Fibroblast of skin of left quadriceps (primary cell): ENCODE data around the gene TRIM40.
A peak's percentile ranks its signal among the peaks of the same experiment; 100 is the strongest.
"Not testable (repeated sequence)": the region's sequence is repeated elsewhere in the genome, so short reads cannot be mapped to it uniquely, and the experiment has no call there.

Source experiments
- DNase-seq, 2 experiments: peaks; one replicate each; pipeline ENCODE4 v3.0.0-alpha.2; 2013; ENCODE audit warnings: low read depth in 2 of 2

The TRIM40 gene

GRCh38 chr6:30163918-30164654 lies 28.1 kb downstream of the TRIM40 start:
- DNase-seq: no peak

- no peak for DNase-seq
Measured at GRCh38 chr6:30164714-30165113, 28.8 kb downstream of the TRIM40 start.

GRCh38 chr6:30165238-30165637 lies 29.3 kb downstream of the TRIM40 start:
- not testable (repeated sequence) for DNase-seq

- no peak for DNase-seq
Measured at GRCh38 chr6:30167101-30167500, 31.2 kb downstream of the TRIM40 start.

GRCh38 chr6:30168741-30169140 lies 32.8 kb downstream of the TRIM40 start:
- DNase-seq: no peak

- DNase-seq: peak; percentile 18 to 22
Measured at GRCh38 chr6:30169658-30170614, 34.0 kb downstream of the TRIM40 start.

- no peak for DNase-seq
Measured at GRCh38 chr6:30171677-30172471, 35.9 kb downstream of the TRIM40 start.

- no peak for DNase-seq
Measured at GRCh38 chr6:30172681-30173080, 36.7 kb downstream of the TRIM40 start.

- DNase-seq: no peak
Measured at GRCh38 chr6:30175765-30176164, 39.8 kb downstream of the TRIM40 start.

GRCh38 chr6:30178837-30179236 lies 42.9 kb downstream of the TRIM40 start:
- no peak for DNase-seq

GRCh38 chr6:30180145-30180544 lies 44.2 kb downstream of the TRIM40 start:
- no peak for DNase-seq

GRCh38 chr6:30184417-30185031 lies 48.6 kb downstream of the TRIM40 start:
- DNase-seq: no peak

- DNase-seq: no peak
Measured at GRCh38 chr6:30185846-30186484, 50.0 kb downstream of the TRIM40 start.

- DNase-seq: no peak
Measured at GRCh38 chr6:30188541-30188940, 52.6 kb downstream of the TRIM40 start.

- no peak for DNase-seq
Measured at GRCh38 chr6:30192076-30192475, 56.1 kb downstream of the TRIM40 start.

GRCh38 chr6:30194797-30195690 lies 59.1 kb downstream of the TRIM40 start:
- DNase-seq: no peak

- no peak for DNase-seq
Measured at GRCh38 chr6:30195951-30196350, 60.0 kb downstream of the TRIM40 start.

- no peak for DNase-seq
Measured at GRCh38 chr6:30196376-30196775, 60.4 kb downstream of the TRIM40 start.
